ENCODE data around the gene HDGFL3.

The HDGFL3 gene

DNA sequence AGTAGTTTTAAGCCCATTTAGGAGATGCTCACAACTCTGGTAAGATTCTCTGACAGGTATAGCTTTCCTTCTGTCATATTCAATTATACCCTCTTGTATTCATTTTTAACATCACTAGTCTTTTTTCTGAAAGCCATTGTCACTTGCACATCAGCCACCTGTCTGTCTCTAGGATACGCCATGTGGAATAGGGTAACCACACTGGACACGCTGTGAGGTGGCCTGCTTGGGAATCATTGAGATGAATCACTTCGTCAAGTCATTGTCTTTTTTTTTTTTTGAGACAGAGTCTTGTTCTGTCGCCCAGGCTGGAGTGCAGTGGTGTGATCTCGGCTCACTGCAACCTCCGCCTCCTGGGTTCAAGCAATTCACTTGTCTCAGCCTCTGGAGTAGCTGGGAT, 92.8 kb downstream of the HDGFL3 start:
- Histone ChIP-seq H3K36me3 (ENCODE audit: insufficient read depth, low read length) (peaks cover 16% of the 10 kb centered on the region; the same call in 1 of the 2 replicates), H3K27ac (no peak overlapping the region), H3K9me3 (ENCODE audit: low read depth, low read length) (no peaks in the 10 kb centered on the region), H3K9ac (ENCODE audit: insufficient read length) (no peak overlapping the region), H3K4me3 (no peak overlapping the region)
- TF ChIP-seq EZH2 (IDR thresholded peaks at IDR 0.05) (no peak), POLR2AphosphoS5 (IDR thresholded peaks at IDR 0.05; ENCODE audit: borderline replicate concordance, low read depth, low read length) (no peak), FOXP2 (optimal IDR thresholded peaks at IDR 0.05; ENCODE audit: control extremely low read depth, extremely low read length, insufficient read depth) (no peak)
- DNase-seq (ENCODE audit: low read depth, low spot score) = no peak

DNA sequence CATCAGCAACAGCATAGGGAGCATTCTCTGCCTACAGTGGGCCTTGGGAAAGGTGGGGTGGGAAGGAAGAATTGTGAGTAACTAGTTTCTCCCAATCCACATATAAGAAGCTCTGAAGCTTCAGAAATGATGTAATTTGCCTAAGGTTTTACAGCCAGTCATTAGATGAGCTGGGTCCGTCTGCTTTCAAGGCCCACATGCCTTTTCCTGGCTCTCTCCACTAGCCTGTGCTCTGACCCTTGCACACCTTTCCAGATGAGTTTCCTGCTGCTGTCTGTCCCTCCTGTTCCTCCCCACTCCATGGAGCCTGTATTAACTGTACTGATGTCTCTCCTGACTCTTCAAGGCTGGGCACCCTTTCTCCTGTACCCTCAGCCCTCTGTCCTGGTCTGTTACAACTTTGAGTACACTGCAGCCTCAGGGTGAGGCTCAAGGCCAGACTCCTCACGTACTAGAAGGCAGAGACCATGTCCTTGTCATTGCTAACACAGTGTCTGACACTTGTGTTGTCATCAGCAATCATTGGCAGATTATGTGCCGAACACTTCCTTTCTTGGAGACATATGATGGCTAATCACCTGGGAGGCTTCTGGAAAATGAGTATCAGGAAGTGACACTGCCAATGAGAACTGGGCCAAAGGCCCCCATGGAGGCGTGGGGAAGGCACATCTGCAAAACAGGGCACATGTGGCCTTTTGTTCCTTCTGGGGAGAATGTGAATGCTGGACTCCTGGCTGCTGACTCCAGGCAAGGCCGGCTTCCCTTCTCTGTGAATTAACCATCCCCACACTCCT, 93.5 kb downstream of the HDGFL3 start:
- TF ChIP-seq EZH2 (IDR thresholded peaks at IDR 0.05) (no peak), FOXP2 (optimal IDR thresholded peaks at IDR 0.05; ENCODE audit: control extremely low read depth, extremely low read length, insufficient read depth) (no peak), POLR2AphosphoS5 (IDR thresholded peaks at IDR 0.05; ENCODE audit: borderline replicate concordance, low read depth, low read length) (no peak)
- no peak overlapping the region for H3K9ac ChIP-seq (ENCODE audit: insufficient read length)
- H3K4me3 ChIP-seq = no peak overlapping the region
- H3K27ac ChIP-seq = no peak overlapping the region
- H3K36me3 ChIP-seq (ENCODE audit: insufficient read depth, low read length) = peaks cover 16% of the 10 kb centered on the region; the same call in 1 of the 2 replicates
- DNase-seq (ENCODE audit: low read depth, low spot score) = no peak
- no peaks in the 10 kb centered on the region for H3K9me3 ChIP-seq (ENCODE audit: low read depth, low read length)

DNA sequence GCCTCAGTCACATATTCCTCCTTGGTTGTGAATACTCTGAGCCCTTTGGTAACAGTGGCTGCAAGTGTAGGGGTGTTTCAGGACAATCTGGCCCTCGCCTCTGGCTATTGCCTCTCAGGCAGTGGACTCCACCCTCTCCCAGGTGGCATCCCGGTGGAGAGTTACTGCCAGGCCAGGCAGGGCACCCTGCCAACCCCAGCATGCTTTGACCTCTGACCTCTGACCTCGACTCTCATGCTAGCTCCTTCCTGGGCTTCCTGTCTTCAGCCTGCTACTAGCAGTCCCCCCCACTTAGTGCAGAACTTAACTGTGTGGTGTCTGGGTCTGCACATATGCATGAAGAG, 94.7 kb downstream of the HDGFL3 start:
- H3K9ac ChIP-seq (ENCODE audit: insufficient read length) = no peak overlapping the region
- no peak for TF ChIP-seq EZH2 (IDR thresholded peaks at IDR 0.05)
- no peak for TF ChIP-seq FOXP2 (optimal IDR thresholded peaks at IDR 0.05; ENCODE audit: control extremely low read depth, extremely low read length, insufficient read depth)
- no peak for TF ChIP-seq POLR2AphosphoS5 (IDR thresholded peaks at IDR 0.05; ENCODE audit: borderline replicate concordance, low read depth, low read length)
- H3K27ac ChIP-seq = no peak overlapping the region
- DNase-seq (ENCODE audit: low read depth, low spot score) = no peak
- no peaks in the 10 kb centered on the region for H3K9me3 ChIP-seq (ENCODE audit: low read depth, low read length)
- H3K4me3 ChIP-seq = no peak overlapping the region
- H3K36me3 ChIP-seq (ENCODE audit: insufficient read depth, low read length) = peaks cover 16% of the 10 kb centered on the region; the same call in 1 of the 2 replicates

DNA sequence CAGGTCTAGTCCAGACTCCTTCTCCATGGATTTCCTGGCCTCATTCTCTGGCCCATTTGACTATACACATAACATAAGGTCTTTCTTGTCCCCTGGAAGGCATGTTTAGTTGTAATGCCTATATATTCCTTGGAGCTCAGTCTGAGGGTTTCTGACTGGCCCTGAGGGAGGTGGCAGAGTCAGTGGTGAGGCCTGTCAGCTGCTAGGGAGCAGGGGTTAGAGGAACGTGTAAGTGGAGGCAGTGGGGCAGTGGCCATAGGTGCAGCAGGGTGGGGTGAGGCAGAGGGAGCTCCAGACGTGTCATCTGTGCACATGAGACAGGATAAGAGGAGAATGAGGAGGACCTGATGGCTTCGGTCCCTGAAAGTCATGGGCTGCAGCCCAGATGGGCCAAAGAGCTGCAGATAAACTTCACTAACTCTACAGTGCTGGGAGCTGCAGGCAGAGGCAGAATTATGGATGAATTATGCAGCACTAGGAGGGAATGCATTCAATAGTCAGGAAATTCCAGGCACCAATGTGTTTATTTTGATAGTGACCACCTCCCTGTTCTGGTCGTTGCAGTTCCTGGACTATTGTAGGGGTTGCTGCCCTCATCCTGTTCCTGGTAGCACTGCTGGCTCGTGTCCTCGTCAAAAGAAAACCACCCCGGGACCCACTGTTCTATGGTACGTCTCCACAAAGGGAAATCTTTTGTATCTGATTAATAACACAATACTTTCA, 95.2 kb downstream of the HDGFL3 start:
- no peak overlapping the region for H3K9ac ChIP-seq (ENCODE audit: insufficient read length)
- H3K27ac ChIP-seq = no peak overlapping the region
- peaks cover 16% of the 10 kb centered on the region; the same call in 1 of the 2 replicates for H3K36me3 ChIP-seq (ENCODE audit: insufficient read depth, low read length)
- TF ChIP-seq POLR2AphosphoS5 (IDR thresholded peaks at IDR 0.05; ENCODE audit: borderline replicate concordance, low read depth, low read length) = no peak
- TF ChIP-seq EZH2 (IDR thresholded peaks at IDR 0.05) = no peak
- no peak for TF ChIP-seq FOXP2 (optimal IDR thresholded peaks at IDR 0.05; ENCODE audit: control extremely low read depth, extremely low read length, insufficient read depth)
- no peak overlapping the region for H3K4me3 ChIP-seq
- no peak for DNase-seq (ENCODE audit: low read depth, low spot score)
- H3K9me3 ChIP-seq (ENCODE audit: low read depth, low read length) = no peaks in the 10 kb centered on the region

DNA sequence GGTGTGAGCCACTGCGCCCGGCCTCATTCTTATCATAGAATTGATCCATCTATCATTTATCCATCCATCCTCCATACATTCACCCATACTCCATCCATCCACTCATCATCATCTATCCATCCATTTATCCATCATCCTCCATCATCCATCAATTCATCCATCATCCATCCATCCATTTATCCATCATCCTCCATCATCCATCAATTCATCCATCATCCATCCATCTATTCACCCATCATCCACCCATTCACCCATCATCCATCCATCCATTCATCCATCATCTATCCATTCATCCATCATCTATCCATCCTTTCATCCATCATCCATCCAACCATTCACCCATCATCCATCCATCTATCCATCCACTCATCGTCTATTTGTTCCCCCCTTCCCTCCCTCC, 96.5 kb downstream of the HDGFL3 start:
- H3K36me3 ChIP-seq (ENCODE audit: insufficient read depth, low read length) = peaks cover 16% of the 10 kb centered on the region; the same call in 1 of the 2 replicates
- DNase-seq (ENCODE audit: low read depth, low spot score) = no peak
- no peak overlapping the region for H3K9ac ChIP-seq (ENCODE audit: insufficient read length)
- no peaks in the 10 kb centered on the region for H3K9me3 ChIP-seq (ENCODE audit: low read depth, low read length)
- no peak overlapping the region for H3K4me3 ChIP-seq
- H3K27ac ChIP-seq = no peak overlapping the region
- TF ChIP-seq EZH2 (IDR thresholded peaks at IDR 0.05) = no peak
- no peak for TF ChIP-seq POLR2AphosphoS5 (IDR thresholded peaks at IDR 0.05; ENCODE audit: borderline replicate concordance, low read depth, low read length)
- no peak for TF ChIP-seq FOXP2 (optimal IDR thresholded peaks at IDR 0.05; ENCODE audit: control extremely low read depth, extremely low read length, insufficient read depth)

DNA sequence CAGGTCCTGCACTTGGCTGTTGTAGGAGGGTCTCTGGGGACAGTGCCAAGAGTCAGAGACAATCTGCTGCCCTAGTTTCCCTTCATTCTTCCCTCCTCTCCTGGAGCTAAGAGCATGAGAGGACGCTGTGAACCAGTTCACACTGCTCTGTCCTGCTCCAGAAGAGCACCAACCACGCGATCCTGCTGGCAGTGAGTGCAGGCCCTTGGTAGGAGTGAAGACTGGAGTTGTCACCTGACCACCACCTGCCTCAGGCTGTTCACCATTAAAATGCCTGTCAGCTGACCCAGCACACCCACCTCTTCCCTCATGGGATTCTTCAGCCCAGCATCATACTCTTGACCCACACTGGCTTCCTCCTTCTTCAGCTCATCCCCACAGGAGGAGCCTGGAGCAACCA, 97.2 kb downstream of the HDGFL3 start:
- Histone ChIP-seq H3K9me3 (ENCODE audit: low read depth, low read length) (no peaks in the 10 kb centered on the region), H3K27ac (no peak overlapping the region), H3K36me3 (ENCODE audit: insufficient read depth, low read length) (peaks cover 11% of the 10 kb centered on the region; the same call in 1 of the 2 replicates), H3K9ac (ENCODE audit: insufficient read length) (no peak overlapping the region), H3K4me3 (no peak overlapping the region)
- no peak for TF ChIP-seq POLR2AphosphoS5 (IDR thresholded peaks at IDR 0.05; ENCODE audit: borderline replicate concordance, low read depth, low read length)
- TF ChIP-seq EZH2 (IDR thresholded peaks at IDR 0.05) = no peak
- TF ChIP-seq FOXP2 (optimal IDR thresholded peaks at IDR 0.05; ENCODE audit: control extremely low read depth, extremely low read length, insufficient read depth) = no peak
- no peak for DNase-seq (ENCODE audit: low read depth, low spot score)

DNA sequence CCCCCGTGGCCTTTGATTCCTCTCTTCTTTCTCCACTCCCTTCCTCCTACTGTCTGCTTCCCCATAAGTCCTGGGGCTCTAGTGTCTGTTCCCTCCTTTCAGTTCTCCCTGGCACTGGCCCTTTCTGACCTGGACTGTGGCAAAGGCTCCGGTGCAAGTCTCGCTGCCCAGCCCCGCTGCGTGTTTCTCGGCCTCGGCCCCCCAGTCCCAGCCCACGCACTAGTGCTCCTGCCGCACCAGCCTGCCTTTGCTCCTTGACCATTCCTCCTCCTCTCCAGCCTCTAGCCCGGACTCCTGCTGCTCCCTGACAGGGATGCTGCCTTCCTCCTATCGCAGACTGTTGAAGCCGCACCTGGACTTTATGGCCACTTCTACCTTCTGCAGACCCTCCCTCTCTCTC, 98.1 kb downstream of the HDGFL3 start:
- Histone ChIP-seq H3K27ac (no peak overlapping the region), H3K9me3 (ENCODE audit: low read depth, low read length) (no peaks in the 10 kb centered on the region), H3K4me3 (no peak overlapping the region), H3K36me3 (ENCODE audit: insufficient read depth, low read length) (peaks cover 8% of the 10 kb centered on the region; the same call in 1 of the 2 replicates), H3K9ac (ENCODE audit: insufficient read length) (no peak overlapping the region)
- DNase-seq (ENCODE audit: low read depth, low spot score) = no peak
- TF ChIP-seq EZH2 (IDR thresholded peaks at IDR 0.05) = no peak
- no peak for TF ChIP-seq FOXP2 (optimal IDR thresholded peaks at IDR 0.05; ENCODE audit: control extremely low read depth, extremely low read length, insufficient read depth)
- no peak for TF ChIP-seq POLR2AphosphoS5 (IDR thresholded peaks at IDR 0.05; ENCODE audit: borderline replicate concordance, low read depth, low read length)
